Measurements from ENCODE around the gene UQCRQ.
"Not testable (repeated sequence)": the region's sequence is repeated elsewhere in the genome, so short reads cannot be mapped to it uniquely, and the experiment has no call there.

The UQCRQ gene

GRCh38 chr5:132834057-132834456 lies 32.4 kb upstream of the UQCRQ start:
- DNase-seq = no peak

GRCh38 chr5:132836852-132837251 lies 29.6 kb upstream of the UQCRQ start:
- DNase-seq = no peak

DNA sequence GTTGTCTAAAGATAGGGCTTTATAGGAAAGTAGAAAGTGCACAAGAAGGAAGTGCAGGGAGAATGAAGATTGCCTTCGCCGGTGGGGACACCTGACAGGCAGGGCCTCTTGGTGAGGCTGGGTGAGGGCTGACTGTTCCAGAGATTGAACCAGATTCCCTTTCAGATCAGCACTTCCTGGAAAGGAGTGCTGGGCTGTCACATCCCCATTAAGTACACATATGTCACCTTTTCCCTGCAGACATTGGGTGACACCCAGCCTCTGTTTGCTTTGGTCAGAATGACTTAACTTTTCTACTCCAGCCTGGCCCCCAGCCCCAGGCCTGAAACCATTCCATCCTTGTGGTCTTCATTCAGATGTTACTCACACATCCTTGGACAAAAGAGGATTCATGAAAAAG lies 28.6 kb upstream of the UQCRQ start:
- DNase-seq = no peak

DNA sequence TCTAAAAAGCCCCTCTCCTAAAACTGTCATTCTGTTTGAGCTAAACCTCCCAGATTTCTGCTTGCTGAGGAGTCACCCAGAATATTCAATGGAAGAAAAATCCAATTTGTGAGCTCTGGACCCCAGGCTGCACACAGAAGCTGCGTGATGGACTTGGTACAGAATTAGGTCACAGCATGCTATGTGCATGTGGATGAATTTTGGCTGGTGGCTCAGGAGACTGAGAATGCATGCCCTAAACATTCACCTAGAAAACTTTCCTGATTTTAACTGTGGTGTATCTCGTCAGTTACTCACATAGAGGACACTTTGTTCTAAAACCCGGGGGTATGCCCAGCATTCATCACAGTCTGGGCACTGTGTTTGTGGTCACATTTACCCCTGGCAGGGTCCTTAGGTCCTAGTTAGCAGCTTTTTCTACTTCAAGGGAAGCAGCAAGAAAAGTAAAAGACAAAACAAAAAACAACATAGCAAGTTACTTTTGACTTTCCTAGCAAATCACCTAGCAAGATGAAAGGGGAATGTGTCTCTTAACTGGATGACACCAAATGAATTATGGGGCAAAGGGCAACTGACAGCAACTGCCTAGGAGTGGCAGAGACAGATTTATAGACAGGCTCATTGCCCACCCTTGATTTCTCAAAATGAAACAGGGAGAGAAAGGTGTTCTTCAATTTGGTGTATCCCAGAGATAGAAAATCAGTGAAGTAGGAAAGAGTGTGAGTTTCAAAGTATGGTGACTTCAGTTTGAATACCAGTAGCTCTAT lies 27.7 kb upstream of the UQCRQ start:
- no peak for DNase-seq

DNA sequence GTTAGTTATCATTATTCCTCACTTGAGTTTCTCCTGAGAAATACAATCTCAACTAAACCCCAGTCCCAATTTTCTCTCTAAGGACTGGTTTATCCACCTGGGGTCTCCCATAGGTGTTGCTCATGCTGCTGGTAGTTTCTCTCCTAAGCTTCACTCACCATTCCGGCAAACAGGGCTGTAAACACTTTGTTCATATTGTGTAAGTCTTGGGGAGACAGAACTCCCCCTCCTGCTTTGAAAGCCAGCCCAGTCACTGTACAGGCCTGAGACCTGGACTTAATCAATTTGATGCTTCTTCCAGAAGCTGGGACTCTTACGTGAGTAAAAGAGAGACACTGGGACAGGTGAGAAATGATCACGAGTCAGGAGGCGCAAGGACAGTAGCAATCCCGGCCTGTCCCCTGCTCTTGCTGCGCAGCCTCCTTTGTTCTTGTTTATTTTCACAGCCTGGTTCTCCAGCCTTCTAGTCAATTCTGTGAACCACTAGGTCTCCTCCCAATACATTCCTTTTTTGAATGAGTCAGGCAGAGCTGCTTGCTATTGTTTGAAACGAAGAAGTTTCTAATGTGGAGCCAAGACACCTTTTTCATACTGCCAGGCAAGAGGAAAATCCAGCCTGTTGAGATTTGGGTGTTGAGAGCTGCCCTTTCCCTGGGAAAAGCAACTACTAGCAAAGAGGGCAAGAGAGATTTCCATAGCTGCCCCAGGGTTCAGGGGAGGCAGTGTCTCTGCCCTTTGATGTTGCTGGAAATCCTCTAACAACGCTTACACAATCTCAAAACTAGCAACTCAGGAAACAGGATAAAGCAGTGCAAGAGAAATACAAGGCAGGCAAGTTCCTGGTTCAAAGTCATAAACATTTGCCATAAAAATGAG lies 26.8 kb upstream of the UQCRQ start:
- no peak for DNase-seq

- no peak for DNase-seq
Observed at GRCh38 chr5:132840313-132840712, 26.1 kb upstream of the UQCRQ start.

GRCh38 chr5:132840896-132841295 lies 25.5 kb upstream of the UQCRQ start:
- no peak for DNase-seq

- DNase-seq = no peak
Observed at GRCh38 chr5:132841305-132841704, 25.1 kb upstream of the UQCRQ start.

- no peak for DNase-seq
Observed at GRCh38 chr5:132848270-132848669, 18.2 kb upstream of the UQCRQ start.

GRCh38 chr5:132849347-132849746 lies 17.1 kb upstream of the UQCRQ start:
- no peak for DNase-seq

DNA sequence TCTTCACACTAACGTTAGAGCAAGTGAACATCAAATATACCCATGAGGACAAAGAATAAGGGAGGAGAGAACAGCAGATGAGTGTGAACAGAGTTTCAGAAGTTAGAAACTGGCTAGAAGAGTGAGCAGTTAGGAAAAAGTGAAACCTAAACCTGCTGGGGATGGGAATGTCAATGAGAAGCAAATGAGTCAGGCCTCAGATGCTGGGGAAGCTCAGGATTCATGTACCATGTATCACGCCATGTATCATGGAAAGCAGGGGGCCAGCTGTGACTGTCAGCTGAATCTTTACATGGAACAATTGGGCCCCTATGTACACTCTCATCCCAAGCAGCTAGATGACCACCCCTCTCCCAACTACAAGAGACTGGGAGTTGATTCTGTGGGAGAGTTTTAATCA lies 16.4 kb upstream of the UQCRQ start:
- no peak for DNase-seq

DNA sequence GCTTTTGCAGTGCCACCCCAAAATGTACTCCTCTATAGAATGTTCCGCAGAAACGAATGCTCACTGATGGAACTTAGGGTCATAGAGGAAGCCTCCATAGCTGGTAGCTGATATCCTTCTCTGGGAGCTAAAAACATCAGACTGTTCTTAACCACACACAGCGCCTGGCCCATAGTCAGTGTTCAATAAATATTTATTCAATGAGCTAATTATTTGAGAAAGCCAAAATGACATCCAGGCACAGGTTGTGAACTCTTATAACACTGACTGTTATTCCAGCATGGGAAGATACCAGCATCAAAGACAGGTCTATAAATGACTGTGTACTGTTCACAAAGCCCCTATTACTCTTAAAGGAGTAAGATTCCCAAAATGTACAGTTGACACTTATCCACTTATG lies 13.1 kb upstream of the UQCRQ start:
- no peak for DNase-seq

DNA sequence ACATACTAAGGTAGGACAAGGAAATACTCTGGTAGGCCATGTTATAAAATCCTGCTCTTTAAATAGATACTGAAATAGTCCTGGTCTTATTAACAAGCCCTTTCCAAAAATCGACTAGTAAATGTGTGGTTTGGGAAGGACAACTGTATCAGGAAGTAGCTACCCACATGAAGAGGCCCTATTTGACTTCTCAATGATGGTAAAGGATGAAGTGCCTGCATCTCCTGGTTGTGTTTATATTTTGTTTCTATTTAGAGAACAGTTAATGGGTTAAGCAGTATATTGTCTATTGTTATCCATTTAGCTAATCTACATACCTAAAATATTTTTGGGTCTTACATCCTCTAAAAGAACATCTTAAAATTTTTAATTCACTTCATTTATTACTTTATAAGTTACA lies 12.7 kb upstream of the UQCRQ start:
- no peak for DNase-seq

DNA sequence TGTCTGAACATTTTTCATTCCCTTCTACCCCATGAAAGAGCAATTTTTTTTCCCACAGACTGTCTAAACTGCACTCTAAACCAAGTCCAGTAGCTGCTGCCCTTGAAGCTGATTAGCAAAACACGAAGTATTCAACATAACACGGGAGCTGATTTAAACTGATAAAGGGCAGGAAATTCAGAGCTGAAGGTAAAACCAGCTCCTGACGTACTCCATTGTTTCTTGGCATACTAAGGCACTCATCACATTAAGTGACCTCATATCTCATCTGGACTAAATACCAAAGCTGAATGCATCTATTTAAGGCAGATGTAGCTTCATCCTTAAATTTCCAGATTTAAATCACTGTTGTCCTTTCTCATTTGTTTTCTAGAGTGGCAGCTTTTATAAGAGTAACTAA lies 12.1 kb upstream of the UQCRQ start:
- no peak for DNase-seq

GRCh38 chr5:132854992-132855391 lies 11.4 kb upstream of the UQCRQ start:
- not testable (repeated sequence) for DNase-seq

GRCh38 chr5:132856011-132856410 lies 10.4 kb upstream of the UQCRQ start:
- DNase-seq = no peak

GRCh38 chr5:132859889-132860437 lies 6.5 kb upstream of the UQCRQ start:
- DNase-seq = no peak

GRCh38 chr5:132860742-132861141 lies 5.7 kb upstream of the UQCRQ start:
- no peak for DNase-seq

DNA sequence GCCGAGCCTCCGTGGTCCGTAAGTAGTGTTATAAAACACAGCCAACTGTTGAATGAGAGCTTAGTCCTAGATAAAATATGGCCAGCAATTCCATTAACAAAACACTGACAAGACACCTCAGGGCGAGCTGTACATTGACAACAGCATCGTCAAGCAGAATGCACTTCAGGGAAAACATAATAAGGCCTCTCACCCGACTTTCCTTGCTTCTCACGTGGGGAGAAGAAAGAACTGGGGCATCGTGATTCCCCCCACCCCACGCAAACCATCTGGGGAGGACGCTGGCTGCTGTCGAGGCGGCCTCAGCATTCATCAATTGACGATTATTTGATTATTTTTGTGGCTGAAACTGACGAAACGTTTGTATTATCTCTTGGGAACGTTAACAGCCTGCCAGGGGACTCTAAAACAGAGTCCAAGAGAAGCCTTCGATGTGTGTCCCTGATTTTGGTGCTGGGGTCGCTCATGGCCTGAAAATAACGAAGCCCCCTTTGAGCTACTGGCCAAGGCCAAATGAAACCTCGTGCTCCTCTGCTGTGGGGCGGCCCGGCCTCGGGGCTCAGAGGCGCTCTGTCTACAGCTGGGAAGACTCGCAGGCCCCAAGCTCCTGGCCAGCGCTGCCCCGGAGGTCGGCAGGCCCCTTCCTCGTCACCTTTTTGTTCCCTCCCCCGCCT lies 637 bp upstream of the UQCRQ start:
- DNase-seq = no peak

DNA sequence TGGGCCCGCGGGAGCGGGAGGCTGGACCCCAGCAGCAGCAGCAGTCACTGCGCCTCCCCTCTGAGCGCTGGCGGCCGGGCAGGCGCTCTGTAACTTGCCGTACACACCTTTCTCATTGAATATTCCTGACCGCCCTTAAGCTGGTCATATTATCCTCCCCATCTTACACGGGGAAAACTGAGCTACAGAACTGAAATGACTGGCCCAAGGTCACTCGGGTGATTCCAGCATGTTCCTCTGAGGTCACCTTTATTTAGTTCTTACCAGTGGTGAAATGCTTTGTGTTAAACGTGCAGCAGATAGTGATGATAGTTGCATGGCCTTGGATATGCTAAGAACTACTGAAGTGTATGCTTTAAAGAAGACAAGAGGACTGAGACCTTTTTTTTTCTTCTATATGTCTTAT lies 607 bp downstream of the UQCRQ start:
- DNase-seq = no peak

DNA sequence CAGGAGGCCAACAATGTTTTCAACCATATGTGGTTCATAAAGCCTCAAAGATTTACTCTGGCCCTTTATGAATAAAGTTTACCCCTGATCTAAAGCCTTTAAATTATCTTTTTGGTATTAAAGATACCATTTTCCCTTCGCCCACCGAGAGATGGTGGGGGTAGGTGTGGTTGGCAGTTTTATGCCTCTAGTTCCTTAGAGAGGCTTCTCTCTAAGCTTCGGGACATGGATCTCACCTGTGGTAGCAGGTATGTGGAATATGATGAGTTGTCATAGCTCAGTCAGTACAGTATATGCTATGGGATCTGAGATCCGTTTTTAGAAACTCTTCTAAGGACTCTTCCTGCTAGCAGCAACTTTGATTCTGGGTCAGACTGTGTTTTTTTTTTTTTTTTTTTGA lies 2.3 kb downstream of the UQCRQ start:
- DNase-seq = no peak

GRCh38 chr5:132870801-132871200 lies 4.4 kb downstream of the UQCRQ start:
- no peak for DNase-seq

Measured in activated T-cell treated with anti-CD3 and anti-CD28 coated beads, Interleukin-2, amount 50 U/mL, for 1 hour (primary cell).